A673 (cell line): Measurements from ENCODE around the gene THRB. TPM values are rescaled to one million over a fixed set of nuclear protein-coding genes. Genes with fewer than 3 reads are reported as not detected.

Experiments
- BruUV-seq: library from RNA; stranded (reverse); fragments of 400-500 nt; replicated peaks from 2 replicates; lab custom pipeline; 2021; lab: Mats Ljungman, UMichigan
- CTCF ChIA-PET: fragments of 300-600 bp; sonication (Branson Sonifier 250); formaldehyde crosslinking; loops from one replicate; lab custom pipeline; 2022; ENCODE audit warnings: antibody characterized with exemption; lab: Charles Lee
- POLR2A ChIA-PET: fragments of 300-600 bp; sonication (Branson Sonifier 250); formaldehyde crosslinking; loops from one replicate; lab custom pipeline; 2022; ENCODE audit warnings: antibody characterized with exemption; ENCODE audit not compliant: low non-redundant PET; lab: Charles Lee
- DNase-seq: peaks from one replicate; pipeline ENCODE4 v3.0.0-alpha.2; 2015; ENCODE audit warnings: low spot score
- H3K27ac ChIP-seq: fragments of 200-600 bp; sonication (generic); 2 replicates; pipeline ENCODE4 v1.5.1; 2016; ENCODE audit warnings: mixed run types, low read depth, mild to moderate bottlenecking, mixed read lengths, antibody characterized with exemption, low read length; ENCODE audit not compliant: poor library complexity, severe bottlenecking
- H3K27me3 ChIP-seq: fragments of 200-600 bp; sonication (generic); replicated peaks from 2 replicates; pipeline ENCODE4 v1.6.1; 2017; ENCODE audit warnings: mixed run types, low read depth, mild to moderate bottlenecking, mixed read lengths, antibody characterized with exemption, low read length; ENCODE audit not compliant: insufficient read depth, poor library complexity
- H3K36me3 ChIP-seq: fragments of 200-600 bp; sonication (generic); 2 replicates; pipeline ENCODE4 v1.6.1; 2016; ENCODE audit warnings: mixed run types, mild to moderate bottlenecking, mixed read lengths, antibody characterized with exemption, low read length; ENCODE audit not compliant: insufficient read depth, poor library complexity, severe bottlenecking
- H3K4me1 ChIP-seq: fragments of 200-600 bp; sonication (generic); 2 replicates; pipeline ENCODE4 v1.6.1; 2017; ENCODE audit warnings: mixed run types, mild to moderate bottlenecking, mixed read lengths, antibody characterized with exemption, low read length; ENCODE audit not compliant: insufficient read depth, poor library complexity, severe bottlenecking
- H3K4me3 ChIP-seq: fragments of 200-600 bp; sonication (generic); 2 replicates; pipeline ENCODE4 v1.5.1; 2016; ENCODE audit warnings: low read depth, mixed run types, mild to moderate bottlenecking, mixed read lengths, low read length; ENCODE audit not compliant: poor library complexity, severe bottlenecking
- H3K9me3 ChIP-seq: fragments of 200-600 bp; sonication (generic); 2 replicates; pipeline ENCODE4 v1.6.1; 2016; ENCODE audit warnings: mixed run types, low read depth, mild to moderate bottlenecking, mixed read lengths, antibody characterized with exemption, low read length; ENCODE audit not compliant: poor library complexity, severe bottlenecking
- CTCF ChIP-seq: fragments of 300-800, 200-600 bp; sonication (generic); conservative IDR thresholded peaks from 2 replicates; pipeline ENCODE4 v1.5.1; 2017; ENCODE audit warnings: low read depth, mild to moderate bottlenecking, antibody characterized with exemption, low read length, moderate library complexity, mixed read lengths
- EZH2 ChIP-seq: fragments of 200-600 bp; sonication (generic); IDR thresholded peaks from 2 replicates; pipeline ENCODE4 v1.6.1; 2017; ENCODE audit warnings: borderline replicate concordance, low read depth, mild to moderate bottlenecking, mixed read lengths, antibody characterized with exemption, low read length; ENCODE audit not compliant: poor library complexity, severe bottlenecking
- intact Hi-C: fragments of 100-400 bp; cut with micrococcal nuclease; formaldehyde crosslinking; loops from one replicate; pipeline ENCODE4 v1.10.0; 2022; ENCODE audit not compliant: unreplicated experiment
- total RNA-seq: library from RNA; stranded (reverse); gene quantifications from 2 replicates; pipeline ENCODE4 v1.2.3, GENCODE V29; 2021

THRB gene
- total RNA-seq, 1 experiment from 2014 or later, result 0.11 TPM

DNA sequence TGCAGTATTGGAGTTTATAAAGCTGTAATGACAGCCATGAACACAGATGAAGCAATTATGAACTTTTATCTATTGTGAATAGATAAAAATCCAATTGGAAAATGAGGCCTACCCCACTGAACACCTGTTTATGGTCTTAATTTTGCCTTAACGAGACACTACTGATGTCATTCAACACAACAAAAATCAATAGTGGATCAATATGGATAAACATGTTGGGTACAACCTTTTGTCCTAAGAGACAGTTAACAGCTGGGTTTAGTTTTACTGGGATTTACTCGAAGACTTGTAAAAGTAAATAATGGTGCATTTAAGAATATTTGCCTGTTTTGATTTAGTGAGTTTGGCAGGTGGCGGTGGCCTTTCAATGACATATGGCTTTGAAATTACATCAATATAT is 331.7 kb downstream of the THRB start:
- no peak overlapping the region for H3K4me3 ChIP-seq
- no TSS peak for BruUV-seq
- no peak for DNase-seq
- no peaks in the 10 kb centered on the region for H3K27me3 ChIP-seq
- no peaks in the 10 kb centered on the region for H3K9me3 ChIP-seq
- intact Hi-C loops, result no loop called here
- H3K4me1 ChIP-seq, result no peaks in the 10 kb centered on the region
- POLR2A ChIA-PET, result no interaction called here
- H3K27ac ChIP-seq, result no peak overlapping the region
- no peaks in the 10 kb centered on the region for H3K36me3 ChIP-seq
- CTCF ChIA-PET, result no interaction called here
- TF ChIP-seq CTCF (no peak), EZH2 (no peak)

GRCh38 chr3:24161841-24162240 is 332.8 kb downstream of the THRB start:
- intact Hi-C loops, result no loop called here
- BruUV-seq, result no TSS peak
- ChIA-PET POLR2A (no interaction called here), CTCF (no interaction called here)
- DNase-seq, result no peak
- H3K4me3 ChIP-seq, result no peak overlapping the region
- H3K27ac ChIP-seq, result no peak overlapping the region
- H3K27me3 ChIP-seq, result no peaks in the 10 kb centered on the region
- no peaks in the 10 kb centered on the region for H3K4me1 ChIP-seq
- TF ChIP-seq EZH2 (no peak), CTCF (no peak)
- H3K9me3 ChIP-seq, result no peaks in the 10 kb centered on the region
- no peaks in the 10 kb centered on the region for H3K36me3 ChIP-seq

DNA sequence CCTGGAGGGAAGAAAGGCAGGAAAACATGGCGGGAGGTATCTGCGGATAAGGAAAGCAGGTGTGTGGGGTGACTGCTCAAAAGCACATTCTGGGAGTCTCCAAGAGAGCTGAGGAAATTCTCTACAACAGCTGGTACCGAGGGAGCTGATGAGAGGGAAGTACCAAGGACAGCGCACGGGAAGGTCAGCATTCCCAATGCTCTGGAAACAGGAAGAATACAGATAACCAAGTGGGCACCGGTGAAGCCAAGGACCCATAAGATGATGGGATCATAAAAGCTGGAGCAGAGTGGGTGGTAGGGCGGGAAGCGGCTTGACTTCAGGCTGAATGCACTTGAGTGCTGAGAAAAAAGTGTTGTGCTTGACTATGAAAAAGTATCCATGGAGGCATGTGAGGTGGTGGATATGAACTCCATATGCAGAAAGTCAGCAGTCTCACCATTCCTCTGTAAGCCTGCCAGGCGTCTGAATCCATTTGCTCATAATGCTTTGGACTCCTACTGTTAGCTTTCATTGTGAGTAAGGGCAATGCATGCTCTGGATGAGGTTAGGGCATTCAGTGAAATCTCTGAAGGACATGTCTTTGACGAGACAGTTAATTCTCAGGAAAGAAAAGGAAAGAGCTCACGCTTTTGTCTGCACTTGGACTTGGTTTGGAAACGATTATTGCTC is 334.1 kb downstream of the THRB start:
- no TSS peak for BruUV-seq
- intact Hi-C loops, result no loop called here
- no peak overlapping the region for H3K27ac ChIP-seq
- no peak overlapping the region for H3K4me3 ChIP-seq
- CTCF ChIA-PET, result no interaction called here
- H3K9me3 ChIP-seq, result no peaks in the 10 kb centered on the region
- no peaks in the 10 kb centered on the region for H3K27me3 ChIP-seq
- no peaks in the 10 kb centered on the region for H3K36me3 ChIP-seq
- no peak for TF ChIP-seq CTCF
- TF ChIP-seq EZH2, result no peak
- POLR2A ChIA-PET, result no interaction called here
- no peaks in the 10 kb centered on the region for H3K4me1 ChIP-seq
- peak; percentile 17 for DNase-seq
